HepG2 (cell line): ENCODE data around the gene BLOC1S2.

ENCODE experiments used
- ARID2 ChIP-seq: sonication (generic); formaldehyde crosslinking; IDR thresholded peaks from 2 replicates; pipeline ENCODE4 v1.8.1; 2022; ENCODE audit warnings: mild to moderate bottlenecking, missing genetic modification reagents, borderline replicate concordance
- ATF1 ChIP-seq: IDR thresholded peaks from 2 replicates; pipeline ENCODE4 v1.6.1; 2016; ENCODE audit warnings: mild to moderate bottlenecking, control low read depth
- CBFB ChIP-seq: sonication (generic); formaldehyde crosslinking; IDR thresholded peaks from 2 replicates; pipeline ENCODE4 v1.4.0; 2020; ENCODE audit warnings: missing genetic modification reagents
- CTCF ChIP-seq: sonication (generic); formaldehyde crosslinking; IDR thresholded peaks from 2 replicates; pipeline ENCODE4 v1.5.0; 2020; ENCODE audit warnings: mild to moderate bottlenecking, missing genetic modification reagents, moderate library complexity
- GABPA ChIP-seq, 2 experiments: IDR thresholded peaks; 2 replicates each; pipeline ENCODE4 v1.6.1; 2011 to 2016; ENCODE audit warnings: low read depth in 2 of 2, low read length in 1 of 2, missing biosample characterization in 1 of 2, missing genetic modification characterization in 1 of 2
- HIVEP1 ChIP-seq: sonication (generic); formaldehyde crosslinking; IDR thresholded peaks from 2 replicates; pipeline ENCODE4 v1.4.0; 2020; ENCODE audit warnings: mild to moderate bottlenecking, missing genetic modification reagents
- HOXD1 ChIP-seq: sonication (generic); formaldehyde crosslinking; IDR thresholded peaks from 2 replicates; pipeline ENCODE4 v1.5.0; 2020; ENCODE audit warnings: missing genetic modification reagents
- RXRA ChIP-seq: sonication (generic); formaldehyde crosslinking; IDR thresholded peaks from 2 replicates; pipeline ENCODE4 v1.5.1; 2020; ENCODE audit warnings: missing genetic modification reagents
- WIZ ChIP-seq: sonication (generic); formaldehyde crosslinking; IDR thresholded peaks from 2 replicates; pipeline ENCODE4 v1.5.1; 2020; ENCODE audit warnings: mild to moderate bottlenecking, missing genetic modification reagents
- YY1 ChIP-seq: IDR thresholded peaks from 2 replicates; pipeline ENCODE4 v1.6.1; 2011; ENCODE audit warnings: low read length, low read depth, moderate library complexity, mild to moderate bottlenecking; ENCODE audit not compliant: insufficient read depth, insufficient replicate concordance
- ZBTB21 ChIP-seq: sonication (generic); formaldehyde crosslinking; IDR thresholded peaks from 2 replicates; pipeline ENCODE4 v1.4.0; 2020; ENCODE audit warnings: missing genetic modification reagents
- ZNF501 ChIP-seq: sonication (generic); formaldehyde crosslinking; IDR thresholded peaks from 2 replicates; pipeline ENCODE4 v1.5.1; 2020; ENCODE audit warnings: mild to moderate bottlenecking, moderate library complexity, missing genetic modification reagents
- ZNF776 ChIP-seq: sonication (generic); formaldehyde crosslinking; IDR thresholded peaks from 2 replicates; pipeline ENCODE4 v1.4.0; 2020; ENCODE audit warnings: mild to moderate bottlenecking, missing genetic modification reagents

- TF ChIP-seq ZBTB21 (CRISPR knock-in tag) (no peak), ZNF501 (no peak), ARID2 (no peak), RXRA (no peak), YY1 (no peak), CBFB (CRISPR knock-in tag) (no peak), ZNF776 (CRISPR knock-in tag) (no peak), HIVEP1 (CRISPR knock-in tag) (no peak), GABPA (IDR thresholded peaks at IDR 0.05; ENCODE audit: low read depth, low read length) (no peak), GABPA (CRISPR knock-in tag; IDR thresholded peaks at IDR 0.05; ENCODE audit: low read depth) (no peak), CTCF (no peak), HOXD1 (CRISPR knock-in tag) (no peak), WIZ (CRISPR knock-in tag) (no peak), ATF1 (CRISPR knock-in tag) (no peak)
These were observed 43.6 kb upstream of the BLOC1S2 start, which contains the start of gene PKD2L1 for GRCh38 chr10:100330079-100330478.
